Suprapubic skin (tissue), 4 donors: ENCODE measurements around the gene VSTM2B.

ENCODE experiments used
- EP300 ChIP-seq: sonication (generic); formaldehyde crosslinking; IDR thresholded peaks from one replicate; pipeline ENCODE4 v1.6.1; 2017; ENCODE audit warnings: antibody characterized with exemption
- POLR2AphosphoS5 ChIP-seq, 3 donors: sonication (generic); formaldehyde crosslinking; IDR thresholded peaks; one replicate each; pipeline ENCODE4 v1.6.1; 2017; ENCODE audit warnings: antibody characterized with exemption in 3 of 3
- TF ChIP-seq, protein P1 (sequence below), 2 donors: fragments of 200-600 bp in 1 of 2; fragments of 450-650 bp in 1 of 2; sonication (generic) in 1 of 2; IDR thresholded peaks; one replicate each; pipeline ENCODE4 v1.5.1; 2016 to 2019; ENCODE audit warnings: antibody characterized with exemption in 2 of 2, mild to moderate bottlenecking in 1 of 2, moderate library complexity in 1 of 2

DNA sequence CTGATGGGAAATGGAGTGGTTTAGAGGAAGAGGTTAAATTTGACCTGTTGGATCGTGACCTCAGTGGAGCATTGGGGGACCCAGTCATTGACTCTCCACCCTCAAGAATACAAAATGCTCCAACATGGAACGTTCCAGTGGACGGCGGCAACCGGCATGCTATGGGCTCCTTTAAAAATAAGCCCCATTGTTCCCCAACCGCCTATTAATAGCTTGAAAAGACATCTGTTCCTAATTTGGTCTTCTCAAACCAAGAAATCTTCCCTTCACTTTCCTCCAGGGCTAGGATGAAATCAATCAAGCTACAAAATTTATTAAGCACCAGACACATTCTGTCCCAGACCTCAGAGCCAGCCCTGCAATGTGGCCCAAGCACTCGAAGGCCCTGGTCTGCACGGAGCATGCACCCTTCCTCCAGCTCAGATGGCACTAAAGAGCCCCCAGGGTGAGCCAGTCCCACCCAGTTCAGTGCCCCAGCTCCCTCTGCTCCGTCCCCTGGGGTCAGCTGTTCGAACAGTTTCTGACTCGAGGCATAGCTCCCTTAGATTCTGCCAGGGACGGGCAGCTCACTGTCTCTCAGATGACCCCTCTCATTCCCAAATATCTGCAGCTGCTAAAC, 22.5 kb upstream of the VSTM2B start:
- no peak for TF ChIP-seq EP300
- TF ChIP-seq POLR2AphosphoS5 (IDR thresholded peaks at IDR 0.05), result no peak
- TF ChIP-seq, protein P1, sequence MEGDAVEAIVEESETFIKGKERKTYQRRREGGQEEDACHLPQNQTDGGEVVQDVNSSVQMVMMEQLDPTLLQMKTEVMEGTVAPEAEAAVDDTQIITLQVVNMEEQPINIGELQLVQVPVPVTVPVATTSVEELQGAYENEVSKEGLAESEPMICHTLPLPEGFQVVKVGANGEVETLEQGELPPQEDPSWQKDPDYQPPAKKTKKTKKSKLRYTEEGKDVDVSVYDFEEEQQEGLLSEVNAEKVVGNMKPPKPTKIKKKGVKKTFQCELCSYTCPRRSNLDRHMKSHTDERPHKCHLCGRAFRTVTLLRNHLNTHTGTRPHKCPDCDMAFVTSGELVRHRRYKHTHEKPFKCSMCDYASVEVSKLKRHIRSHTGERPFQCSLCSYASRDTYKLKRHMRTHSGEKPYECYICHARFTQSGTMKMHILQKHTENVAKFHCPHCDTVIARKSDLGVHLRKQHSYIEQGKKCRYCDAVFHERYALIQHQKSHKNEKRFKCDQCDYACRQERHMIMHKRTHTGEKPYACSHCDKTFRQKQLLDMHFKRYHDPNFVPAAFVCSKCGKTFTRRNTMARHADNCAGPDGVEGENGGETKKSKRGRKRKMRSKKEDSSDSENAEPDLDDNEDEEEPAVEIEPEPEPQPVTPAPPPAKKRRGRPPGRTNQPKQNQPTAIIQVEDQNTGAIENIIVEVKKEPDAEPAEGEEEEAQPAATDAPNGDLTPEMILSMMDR (IDR thresholded peaks at IDR 0.05), result no peak
